Spinal cord (tissue), 10 donors: ENCODE data around the gene PDZD8. TPM values are rescaled to one million over a fixed set of nuclear protein-coding genes. Genes with fewer than 3 reads are reported as not detected.

ENCODE experiments used
- DNase-seq, 6 donors: peaks; one replicate each; pipeline versions ENCODE4 v3.0.0 to v3.0.0-alpha.2; 2013 to 2015; ENCODE audit warnings: low spot score in 6 of 6, low read depth in 4 of 6
- H3K27ac ChIP-seq: one replicate; pipeline ENCODE4 v1.5.1; 2013; ENCODE audit warnings: low read depth, low read length, control low read depth
- H3K27me3 ChIP-seq: one replicate; pipeline ENCODE4 v1.6.1; 2013; ENCODE audit warnings: low read length; ENCODE audit not compliant: control insufficient read depth, insufficient read depth
- H3K36me3 ChIP-seq: one replicate; pipeline ENCODE4 v1.6.1; 2013; ENCODE audit warnings: low read length; ENCODE audit not compliant: control insufficient read depth, insufficient read depth
- H3K4me1 ChIP-seq: one replicate; pipeline ENCODE4 v1.6.1; 2013; ENCODE audit warnings: low read length; ENCODE audit not compliant: control insufficient read depth, insufficient read depth
- H3K4me3 ChIP-seq: one replicate; pipeline ENCODE4 v1.5.1; 2013; ENCODE audit warnings: low read depth, low read length, control low read depth
- H3K9me3 ChIP-seq: one replicate; pipeline ENCODE4 v1.6.1; 2013; ENCODE audit warnings: low read length; ENCODE audit not compliant: control insufficient read depth, insufficient read depth
- WGBS: methylation state at CpG from one replicate; pipeline ENCODE4 v1.1.5; 2013; ENCODE audit warnings: missing lambda C conversion rate; ENCODE audit not compliant: insufficient coverage; 5-methylcytosine and 5-hydroxymethylcytosine counted together
- polyA plus RNA-seq, 2 donors: library from polyadenylated mRNA; unstranded; fragments of 120-200 nt; gene quantifications; one replicate each; pipeline ENCODE4 v1.2.1, GENCODE V29; 2013; ENCODE audit not compliant: insufficient read length in 2 of 2
- total RNA-seq, 2 donors: library from RNA; depleted of rRNA in 1 of 2; stranded (reverse); fragments of 120-200 nt in 1 of 2; fragments of >200 nt in 1 of 2; gene quantifications; one replicate each; pipeline versions ENCODE4 v1.2.3 to v1.2.4, GENCODE V29; 2013 to 2014
- donor health status: healthy.

Gene PDZD8
- total and polyA plus RNA-seq, 4 donors = 25.2 to 43.6 (median 35.6) TPM

DNA sequence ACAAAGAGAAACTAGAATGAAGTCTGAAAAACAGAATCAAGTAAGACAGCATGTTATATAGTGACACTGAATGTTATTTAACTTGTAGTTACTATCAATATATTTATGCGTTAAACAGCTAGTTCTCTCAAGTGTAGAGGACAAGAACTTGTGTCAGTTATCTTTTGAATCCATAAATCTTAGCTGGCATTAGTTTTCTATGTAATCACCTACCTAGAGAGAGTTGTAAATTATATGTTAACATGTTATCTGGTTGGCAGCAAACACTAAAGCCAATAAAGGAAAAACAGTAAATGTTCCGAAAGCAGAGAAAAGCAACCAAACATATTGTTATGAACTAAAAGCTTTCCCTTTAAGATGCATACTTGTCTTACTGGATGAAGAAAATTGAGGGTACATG is 97.6 kb downstream of the PDZD8 start:
- H3K4me1 ChIP-seq = no peaks in the 10 kb centered on the region
- H3K36me3 ChIP-seq = no peaks in the 10 kb centered on the region
- DNase-seq = no peak
- no CpG with 5 or more reads among the region's 2 CpGs for WGBS
- no peak overlapping the region for H3K4me3 ChIP-seq
- no peaks in the 10 kb centered on the region for H3K27me3 ChIP-seq
- no peaks in the 10 kb centered on the region for H3K9me3 ChIP-seq
- no peak overlapping the region for H3K27ac ChIP-seq

DNA sequence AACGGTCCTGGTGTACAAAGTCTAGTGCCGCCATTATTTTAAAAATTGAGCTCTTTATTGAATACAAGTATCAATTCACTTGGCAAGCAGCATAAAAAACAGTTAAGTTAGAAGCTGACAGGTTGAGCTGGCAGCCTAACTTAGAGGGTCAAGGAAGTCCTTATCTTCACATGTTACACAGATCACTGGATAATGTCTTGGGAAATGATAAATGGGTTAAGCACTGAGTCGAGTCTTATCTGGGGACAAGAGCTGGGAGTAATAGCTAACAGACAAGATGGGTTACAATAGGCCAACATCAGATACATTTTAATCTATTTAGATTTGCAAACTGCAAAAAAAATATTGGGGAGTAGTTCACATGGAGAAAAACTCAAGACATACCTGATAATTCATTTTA is 100.1 kb downstream of the PDZD8 start:
- DNase-seq = no peak
- no peak overlapping the region for H3K4me3 ChIP-seq
- WGBS = no CpG with 5 or more reads among the region's 3 CpGs
- H3K27ac ChIP-seq = no peak overlapping the region
- no peaks in the 10 kb centered on the region for H3K36me3 ChIP-seq
- H3K4me1 ChIP-seq = no peaks in the 10 kb centered on the region
- H3K9me3 ChIP-seq = no peaks in the 10 kb centered on the region
- no peaks in the 10 kb centered on the region for H3K27me3 ChIP-seq

DNA sequence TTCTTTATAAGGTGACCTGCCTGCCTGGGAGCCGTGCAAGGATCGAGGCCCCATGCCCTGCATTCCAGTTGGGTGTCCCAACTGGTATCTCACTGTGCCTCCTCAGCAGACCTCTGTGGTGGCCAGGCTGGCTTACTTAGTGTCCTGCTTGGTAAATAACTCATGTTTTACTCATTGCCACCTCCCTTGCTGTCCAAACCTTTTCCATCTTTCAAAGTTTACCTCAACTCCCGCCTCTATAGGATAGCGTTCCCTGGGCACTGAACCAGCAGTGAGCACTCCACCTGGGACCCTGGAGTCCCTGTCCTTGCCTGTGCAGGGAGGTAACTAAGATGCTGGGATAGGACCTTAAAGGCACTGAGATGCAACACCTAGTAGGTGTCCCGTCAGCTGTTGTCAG is 100.7 kb downstream of the PDZD8 start:
- H3K36me3 ChIP-seq = no peaks in the 10 kb centered on the region
- DNase-seq = no peak
- no peaks in the 10 kb centered on the region for H3K9me3 ChIP-seq
- no peaks in the 10 kb centered on the region for H3K4me1 ChIP-seq
- 91% methylated on average over 4 of the region's 5 CpGs for WGBS
- no peak overlapping the region for H3K4me3 ChIP-seq
- H3K27ac ChIP-seq = no peak overlapping the region
- no peaks in the 10 kb centered on the region for H3K27me3 ChIP-seq

DNA sequence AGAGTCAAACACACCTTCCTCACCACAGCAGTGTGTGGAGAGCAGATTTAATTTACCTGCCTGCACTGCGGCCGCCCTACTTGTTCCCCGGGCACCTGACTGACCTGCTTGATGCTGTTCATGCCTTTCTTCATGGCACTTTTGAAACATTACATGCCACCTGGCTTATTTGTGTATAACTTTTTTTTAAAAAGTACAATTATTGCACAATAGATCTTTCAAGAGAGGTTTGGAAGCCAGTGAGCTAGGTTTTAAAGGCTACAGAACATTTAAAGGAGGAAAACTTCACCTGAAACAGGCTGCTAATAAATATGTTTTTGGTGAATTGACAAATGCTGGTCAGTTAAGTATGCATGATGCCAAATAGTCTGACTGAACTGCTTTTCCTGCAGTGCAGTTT is 101.3 kb downstream of the PDZD8 start:
- Histone ChIP-seq H3K4me3 (no peak overlapping the region), H3K9me3 (no peaks in the 10 kb centered on the region), H3K36me3 (no peaks in the 10 kb centered on the region), H3K27ac (no peak overlapping the region), H3K4me1 (no peaks in the 10 kb centered on the region), H3K27me3 (no peaks in the 10 kb centered on the region)
- DNase-seq = no peak
- no CpG with 5 or more reads among the region's 3 CpGs for WGBS

DNA sequence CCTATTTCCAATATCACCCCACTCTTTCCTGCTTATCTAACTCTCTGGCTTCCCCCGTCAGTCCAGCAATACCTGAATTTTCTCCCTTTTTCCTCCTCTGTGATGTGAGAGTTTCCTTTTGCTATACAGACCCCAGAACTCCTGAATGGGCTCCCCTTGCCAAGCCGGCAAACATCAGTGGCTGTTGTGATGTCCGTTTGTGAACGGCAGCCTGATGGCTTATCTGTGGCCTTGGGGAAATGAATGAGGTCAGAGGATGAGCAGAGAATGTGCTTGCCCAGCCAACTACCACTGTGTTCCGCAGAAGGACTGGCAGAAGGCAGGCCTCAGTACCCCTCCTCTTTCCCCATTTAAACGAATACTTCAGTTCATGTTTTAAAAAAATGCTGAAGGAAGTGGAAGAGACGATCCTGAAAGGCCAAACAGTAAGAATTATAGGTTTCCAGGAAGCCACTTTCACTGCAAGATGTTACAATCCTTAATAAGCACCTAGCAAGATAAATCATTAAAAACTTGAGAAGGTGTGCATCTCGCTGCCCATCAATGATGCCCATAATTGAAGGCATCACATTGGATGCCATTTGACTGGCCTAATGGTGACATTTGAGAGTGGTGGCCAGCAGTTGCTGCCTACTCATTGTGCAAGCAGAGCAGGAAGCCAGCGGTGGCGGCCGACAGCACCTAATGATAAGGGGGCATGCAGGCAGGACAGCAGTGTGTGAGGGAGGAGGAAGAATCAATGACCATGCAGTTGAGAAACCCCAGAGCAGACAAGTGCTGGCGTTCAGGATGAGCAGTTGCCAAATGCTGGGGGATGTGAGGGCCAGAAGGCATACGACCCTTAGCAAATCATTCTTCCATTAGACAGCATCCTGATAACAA is 102.8 kb downstream of the PDZD8 start:
- 86% methylated on average over 6 of the region's 13 CpGs for WGBS
- H3K27me3 ChIP-seq = no peaks in the 10 kb centered on the region
- H3K27ac ChIP-seq = no peak overlapping the region
- H3K4me3 ChIP-seq = no peak overlapping the region
- H3K36me3 ChIP-seq = no peaks in the 10 kb centered on the region
- H3K9me3 ChIP-seq = no peaks in the 10 kb centered on the region
- no peak for DNase-seq
- no peaks in the 10 kb centered on the region for H3K4me1 ChIP-seq

DNA sequence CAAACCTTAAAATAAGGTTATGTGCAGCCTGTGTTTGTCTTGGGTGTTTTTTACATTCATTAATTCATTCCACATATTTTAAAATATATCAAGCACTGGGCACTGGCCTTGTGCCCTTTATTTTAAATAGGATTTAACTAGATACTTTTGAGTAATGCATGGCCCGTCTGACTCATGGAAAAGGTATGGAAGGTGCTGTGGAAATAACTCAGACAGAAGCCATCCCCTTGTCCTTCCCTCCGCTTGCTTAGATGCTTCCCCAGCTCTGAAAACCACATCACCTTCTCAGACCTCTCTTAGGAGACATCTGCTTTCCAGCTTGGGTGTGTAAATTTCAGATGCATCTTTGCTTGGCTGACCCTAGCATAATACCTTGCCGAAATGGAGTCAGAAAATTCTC is 103.8 kb downstream of the PDZD8 start:
- no peak overlapping the region for H3K27ac ChIP-seq
- H3K27me3 ChIP-seq = no peaks in the 10 kb centered on the region
- DNase-seq = no peak
- H3K36me3 ChIP-seq = no peaks in the 10 kb centered on the region
- H3K4me1 ChIP-seq = no peaks in the 10 kb centered on the region
- 83% methylated on average over 1 of the region's 3 CpGs for whole genome bisulfite sequencing
- no peaks in the 10 kb centered on the region for H3K9me3 ChIP-seq
- H3K4me3 ChIP-seq = no peak overlapping the region

DNA sequence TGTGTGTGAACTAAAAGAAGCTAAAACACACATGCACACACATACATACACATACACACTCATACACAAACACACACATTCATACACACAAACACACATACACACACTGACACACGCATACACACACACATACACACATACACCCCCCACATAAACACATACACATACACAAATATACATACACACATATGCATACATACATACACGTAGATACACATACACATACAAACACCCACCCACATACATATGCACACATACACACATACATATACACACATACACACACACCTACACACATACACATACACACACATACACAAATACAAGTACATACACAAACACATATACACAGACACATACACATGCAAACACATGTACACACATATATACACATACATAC is 106.3 kb downstream of the PDZD8 start:
- no peaks in the 10 kb centered on the region for H3K4me1 ChIP-seq
- no peaks in the 10 kb centered on the region for H3K27me3 ChIP-seq
- no peak overlapping the region for H3K27ac ChIP-seq
- no peaks in the 10 kb centered on the region for H3K9me3 ChIP-seq
- no peak for DNase-seq
- 98% methylated on average over 2 of the region's 2 CpGs for WGBS
- no peaks in the 10 kb centered on the region for H3K36me3 ChIP-seq
- H3K4me3 ChIP-seq = no peak overlapping the region

DNA sequence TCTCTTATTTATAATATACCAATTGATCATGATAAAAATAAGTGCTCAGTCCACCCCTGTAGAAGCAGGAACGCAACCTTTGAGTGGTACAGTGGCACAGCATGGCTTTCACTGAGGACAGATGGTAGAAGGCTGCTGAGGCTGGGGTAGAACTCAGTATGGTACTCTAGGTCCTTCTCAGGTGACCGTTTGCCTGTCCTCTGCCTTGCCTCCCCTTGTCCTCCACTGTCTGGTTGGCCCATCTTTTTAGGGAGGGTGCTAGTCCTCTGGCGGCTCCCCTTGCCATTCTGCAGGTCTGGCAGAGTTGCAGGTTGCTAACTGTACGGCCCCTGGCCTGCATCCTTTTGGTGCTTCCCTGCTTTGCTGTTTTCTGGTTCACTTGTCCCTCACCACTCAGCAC is 107.0 kb downstream of the PDZD8 start:
- 90% methylated on average over 4 of the region's 4 CpGs for WGBS

DNA sequence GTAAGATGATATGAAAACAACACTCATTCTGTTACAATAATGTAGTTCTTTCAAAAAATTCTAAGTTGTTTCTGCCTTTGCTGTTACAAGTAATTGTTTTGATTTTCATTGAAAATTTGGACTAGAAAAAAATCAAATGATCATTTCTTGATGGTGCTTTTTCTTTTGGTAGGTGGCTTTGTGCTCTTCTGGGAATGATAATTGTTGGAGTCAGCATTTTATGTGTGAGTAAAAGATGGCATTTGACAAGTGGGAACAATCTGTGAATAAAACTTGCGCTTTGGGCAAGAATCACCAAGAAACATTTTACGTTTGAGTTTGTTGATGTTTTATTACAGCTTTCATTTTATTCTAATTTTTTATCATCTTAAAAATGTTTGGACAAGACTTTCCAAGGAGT is 108.4 kb downstream of the PDZD8 start:
- WGBS = no CpG with 5 or more reads among the region's 2 CpGs
- DNase-seq = no peak
- no peak overlapping the region for H3K27ac ChIP-seq

More for the DNA sequence above, 107.0 kb downstream of the PDZD8 start:
- Histone ChIP-seq H3K4me3 (no peak overlapping the region), H3K27me3 (no peaks in the 10 kb centered on the region), H3K4me1 (no peaks in the 10 kb centered on the region), H3K36me3 (no peaks in the 10 kb centered on the region), H3K27ac (no peak overlapping the region), H3K9me3 (no peaks in the 10 kb centered on the region)
- DNase-seq = no peak

DNA sequence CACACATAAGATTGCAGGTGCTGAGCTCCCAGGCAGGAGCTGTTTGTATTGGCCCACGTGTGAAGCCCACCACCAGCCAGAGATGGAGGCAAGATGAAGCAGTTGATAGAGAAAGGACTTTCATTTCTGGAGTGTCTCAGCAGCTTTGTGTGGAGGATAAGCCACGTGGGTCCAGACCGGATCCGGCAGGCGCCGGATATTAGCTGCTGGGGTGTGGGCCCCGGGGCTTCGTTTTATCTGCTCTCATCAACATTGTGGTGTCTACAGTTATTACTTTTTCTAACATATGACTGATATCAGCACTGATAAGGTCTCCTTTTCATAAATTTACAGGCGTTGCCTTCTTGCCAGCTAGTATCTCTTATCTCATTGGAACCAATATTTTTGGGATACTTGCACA is 108.8 kb downstream of the PDZD8 start:
- Histone ChIP-seq H3K9me3 (no peaks in the 10 kb centered on the region), H3K4me1 (no peaks in the 10 kb centered on the region), H3K4me3 (no peak overlapping the region), H3K27me3 (no peaks in the 10 kb centered on the region), H3K27ac (no peak overlapping the region), H3K36me3 (no peaks in the 10 kb centered on the region)
- 53% methylated on average over 2 of the region's 9 CpGs for WGBS
- no peak for DNase-seq

More for the DNA sequence above, 108.4 kb downstream of the PDZD8 start:
- H3K9me3 ChIP-seq = no peaks in the 10 kb centered on the region
- H3K4me1 ChIP-seq = no peaks in the 10 kb centered on the region
- no peaks in the 10 kb centered on the region for H3K36me3 ChIP-seq
- no peak overlapping the region for H3K4me3 ChIP-seq
- no peaks in the 10 kb centered on the region for H3K27me3 ChIP-seq
